Measurements from ENCODE around the gene SOX1. TPM values are rescaled to one million over a fixed set of nuclear protein-coding genes. Genes with fewer than 3 reads are reported as not detected.

Gene SOX1
- total RNA-seq, 2 experiments from 2014 or later, result not detected

DNA sequence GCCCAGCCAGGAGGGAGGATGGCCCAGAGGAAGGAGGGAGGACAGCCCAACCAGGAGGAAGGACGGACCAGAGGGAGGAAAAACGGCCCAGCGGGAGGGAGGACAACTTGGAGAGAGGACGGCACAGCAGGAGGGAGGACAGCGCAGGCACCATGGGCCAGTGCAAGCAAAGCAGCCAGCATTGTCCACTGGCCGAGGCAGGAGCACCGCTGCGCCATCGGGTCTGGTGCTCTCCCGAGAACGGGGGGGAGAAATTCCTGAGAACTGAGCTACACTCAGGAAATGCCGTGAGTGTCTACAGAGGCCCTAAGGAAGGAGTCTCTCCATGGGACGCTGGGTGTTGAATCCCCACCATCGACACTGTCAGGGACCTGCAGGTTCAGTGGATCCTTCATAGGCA, 38.5 kb upstream of the SOX1 start:
- intact Hi-C loops (cut with micrococcal nuclease; ENCODE audit: unreplicated experiment), result no loop called here
- Histone ChIP-seq H3K9me3 (ENCODE audit: low read length) (no peaks in the 10 kb centered on the region), H4K20me1 (ENCODE audit: insufficient read depth, low read length) (no peaks in the 10 kb centered on the region), H3K9me2 (ENCODE audit: insufficient read depth, low read length) (no peaks in the 10 kb centered on the region), H3K4me3 (ENCODE audit: low read depth, low read length, poor library complexity, severe bottlenecking) (no peak overlapping the region), H3K27ac (ENCODE audit: low read depth, low read length, poor library complexity, severe bottlenecking) (no peak overlapping the region), H3K79me2 (ENCODE audit: insufficient read depth, low read depth, low read length) (no peaks in the 10 kb centered on the region), H3K4me2 (ENCODE audit: low read length) (no peak overlapping the region), H3K36me3 (ENCODE audit: insufficient read depth, low read length) (no peaks in the 10 kb centered on the region), H3K4me1 (ENCODE audit: insufficient read depth, low read length, poor library complexity, severe bottlenecking) (no peaks in the 10 kb centered on the region), H2AFZ (ENCODE audit: low read length) (no peak overlapping the region)
- no peak for DNase-seq (ENCODE audit: low spot score)
- POLR2A ChIA-PET, result no interaction called here
- BruUV-seq (replicated peaks), result no TSS peak
- CTCF ChIA-PET (ENCODE audit: unreplicated experiment), result no interaction called here
- no peak for TF ChIP-seq EZH2phosphoT487 (IDR thresholded peaks at IDR 0.05; ENCODE audit: borderline replicate concordance, low read depth, low read length)
- TF ChIP-seq, protein P1, sequence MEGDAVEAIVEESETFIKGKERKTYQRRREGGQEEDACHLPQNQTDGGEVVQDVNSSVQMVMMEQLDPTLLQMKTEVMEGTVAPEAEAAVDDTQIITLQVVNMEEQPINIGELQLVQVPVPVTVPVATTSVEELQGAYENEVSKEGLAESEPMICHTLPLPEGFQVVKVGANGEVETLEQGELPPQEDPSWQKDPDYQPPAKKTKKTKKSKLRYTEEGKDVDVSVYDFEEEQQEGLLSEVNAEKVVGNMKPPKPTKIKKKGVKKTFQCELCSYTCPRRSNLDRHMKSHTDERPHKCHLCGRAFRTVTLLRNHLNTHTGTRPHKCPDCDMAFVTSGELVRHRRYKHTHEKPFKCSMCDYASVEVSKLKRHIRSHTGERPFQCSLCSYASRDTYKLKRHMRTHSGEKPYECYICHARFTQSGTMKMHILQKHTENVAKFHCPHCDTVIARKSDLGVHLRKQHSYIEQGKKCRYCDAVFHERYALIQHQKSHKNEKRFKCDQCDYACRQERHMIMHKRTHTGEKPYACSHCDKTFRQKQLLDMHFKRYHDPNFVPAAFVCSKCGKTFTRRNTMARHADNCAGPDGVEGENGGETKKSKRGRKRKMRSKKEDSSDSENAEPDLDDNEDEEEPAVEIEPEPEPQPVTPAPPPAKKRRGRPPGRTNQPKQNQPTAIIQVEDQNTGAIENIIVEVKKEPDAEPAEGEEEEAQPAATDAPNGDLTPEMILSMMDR (conservative IDR thresholded peaks at IDR 0.05; ENCODE audit: low read length), result no peak

DNA sequence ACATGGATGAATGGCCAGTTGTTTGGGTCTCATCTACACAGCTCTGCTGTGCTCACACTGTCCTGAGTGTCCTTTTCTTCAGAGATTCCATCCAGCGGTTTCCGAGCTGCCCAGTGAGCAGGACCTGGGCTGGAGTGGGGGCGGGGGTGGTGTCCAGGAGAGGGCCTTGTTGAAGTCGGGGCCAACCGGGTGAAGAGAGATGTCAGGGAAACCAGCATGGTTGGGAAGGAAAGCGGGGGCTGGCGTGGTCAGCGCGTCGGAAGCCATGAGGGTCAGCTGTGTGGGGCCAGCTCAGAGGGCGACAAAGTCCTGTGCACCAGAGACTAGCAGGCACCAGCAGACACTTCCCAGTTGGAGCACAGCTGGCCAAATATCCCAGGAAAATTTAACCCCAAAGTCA, 37.8 kb upstream of the SOX1 start:
- ChIA-PET POLR2A (no interaction called here), CTCF (ENCODE audit: unreplicated experiment) (no interaction called here)
- no peak overlapping the region for H3K4me2 ChIP-seq (ENCODE audit: low read length)
- BruUV-seq (replicated peaks), result no TSS peak
- H3K79me2 ChIP-seq (ENCODE audit: insufficient read depth, low read depth, low read length), result no peaks in the 10 kb centered on the region
- no peaks in the 10 kb centered on the region for H3K9me3 ChIP-seq (ENCODE audit: low read length)
- H3K36me3 ChIP-seq (ENCODE audit: insufficient read depth, low read length), result no peaks in the 10 kb centered on the region
- no peaks in the 10 kb centered on the region for H3K9me2 ChIP-seq (ENCODE audit: insufficient read depth, low read length)
- intact Hi-C loops (cut with micrococcal nuclease; ENCODE audit: unreplicated experiment), result no loop called here
- no peak for DNase-seq (ENCODE audit: low spot score)
- no peaks in the 10 kb centered on the region for H4K20me1 ChIP-seq (ENCODE audit: insufficient read depth, low read length)
- H3K27ac ChIP-seq (ENCODE audit: low read depth, low read length, poor library complexity, severe bottlenecking), result no peak overlapping the region
- H3K4me3 ChIP-seq (ENCODE audit: low read depth, low read length, poor library complexity, severe bottlenecking), result no peak overlapping the region
- H3K4me1 ChIP-seq (ENCODE audit: insufficient read depth, low read length, poor library complexity, severe bottlenecking), result no peaks in the 10 kb centered on the region
- no peak overlapping the region for H2AFZ ChIP-seq (ENCODE audit: low read length)
- TF ChIP-seq, protein P1 (conservative IDR thresholded peaks at IDR 0.05; ENCODE audit: low read length), result no peak
- no peak for TF ChIP-seq EZH2phosphoT487 (IDR thresholded peaks at IDR 0.05; ENCODE audit: borderline replicate concordance, low read depth, low read length)

DNA sequence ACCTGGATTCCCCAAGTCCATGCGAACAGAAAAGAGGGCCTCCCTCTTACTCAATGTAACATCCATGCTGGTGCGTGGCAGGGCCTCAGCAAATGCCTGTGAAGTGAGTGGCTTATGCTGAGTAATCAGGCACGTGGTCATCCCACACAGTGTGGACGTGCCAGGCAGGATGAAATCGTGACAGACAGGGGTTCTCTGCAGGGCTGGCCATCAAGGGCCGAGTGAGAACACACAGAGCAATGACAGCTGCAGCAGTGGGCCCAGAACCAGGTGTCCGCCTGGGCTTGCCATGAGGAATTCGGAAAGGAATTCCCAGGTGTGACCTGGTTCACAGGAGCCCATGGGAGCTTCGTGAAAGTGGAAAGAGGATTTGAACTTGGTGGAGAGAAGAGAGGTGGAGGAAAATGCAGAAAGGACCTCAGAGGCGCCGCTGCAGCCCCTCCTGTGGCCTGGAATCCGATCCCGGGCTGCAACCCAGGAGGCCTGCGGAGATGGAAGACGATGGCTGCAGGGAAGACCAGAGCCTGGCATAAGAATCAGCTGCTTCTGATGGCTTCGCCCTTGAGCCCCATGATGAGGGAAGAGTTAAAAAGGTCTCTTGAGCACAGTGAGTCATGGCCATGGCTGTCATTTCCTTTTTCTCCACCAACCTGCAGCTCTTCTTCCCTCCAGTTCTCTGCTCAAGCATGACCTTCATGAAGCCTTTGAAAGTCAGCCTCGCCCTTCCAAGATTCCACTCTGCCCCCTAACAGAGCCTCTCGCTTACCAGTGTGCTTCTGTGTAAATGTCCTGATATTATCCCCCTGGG, 34.6 kb upstream of the SOX1 start:
- CTCF ChIA-PET (ENCODE audit: unreplicated experiment), result no interaction called here
- Histone ChIP-seq H4K20me1 (ENCODE audit: insufficient read depth, low read length) (no peaks in the 10 kb centered on the region), H3K9me2 (ENCODE audit: insufficient read depth, low read length) (no peaks in the 10 kb centered on the region), H2AFZ (ENCODE audit: low read length) (no peak overlapping the region), H3K4me1 (ENCODE audit: insufficient read depth, low read length, poor library complexity, severe bottlenecking) (no peaks in the 10 kb centered on the region), H3K4me3 (ENCODE audit: low read depth, low read length, poor library complexity, severe bottlenecking) (no peak overlapping the region), H3K79me2 (ENCODE audit: insufficient read depth, low read depth, low read length) (no peaks in the 10 kb centered on the region), H3K27ac (ENCODE audit: low read depth, low read length, poor library complexity, severe bottlenecking) (no peak overlapping the region), H3K4me2 (ENCODE audit: low read length) (no peak overlapping the region), H3K9me3 (ENCODE audit: low read length) (no peaks in the 10 kb centered on the region), H3K36me3 (ENCODE audit: insufficient read depth, low read length) (no peaks in the 10 kb centered on the region)
- no TSS peak for BruUV-seq (replicated peaks)
- intact Hi-C loops (cut with micrococcal nuclease; ENCODE audit: unreplicated experiment), result no loop called here
- TF ChIP-seq, protein P1 (conservative IDR thresholded peaks at IDR 0.05; ENCODE audit: low read length), result no peak
- TF ChIP-seq EZH2phosphoT487 (IDR thresholded peaks at IDR 0.05; ENCODE audit: borderline replicate concordance, low read depth, low read length), result no peak
- no peak for DNase-seq (ENCODE audit: low spot score)
- POLR2A ChIA-PET, result interaction anchor here (0.6 kb wide), 1 partner anchor 524 kb away, joined by 3 read pairs; no protein-coding TSS in a partner anchor

Measured in OCI-LY7 (cell line).